Fibroblast of skin of back (primary cell): ENCODE data around the gene DSCAML1.
A peak's percentile ranks its signal among the peaks of the same experiment; 100 is the strongest.

ENCODE experiments used
- DNase-seq: peaks from one replicate; pipeline ENCODE4 v3.0.0-alpha.2; 2013

DSCAML1 gene

GRCh38 chr11:117830674-117831351 lies 33.8 kb upstream of the DSCAML1 start:
- DNase-seq = no peak

- no peak for DNase-seq
Observed at GRCh38 chr11:117830072-117830471, 33.1 kb upstream of the DSCAML1 start.

- no peak for DNase-seq
Observed at GRCh38 chr11:117829369-117829725, 32.3 kb upstream of the DSCAML1 start.

GRCh38 chr11:117828611-117829368 lies 31.8 kb upstream of the DSCAML1 start:
- DNase-seq = peak; percentile 61

GRCh38 chr11:117827521-117828511 lies 30.8 kb upstream of the DSCAML1 start:
- no peak for DNase-seq

- no peak for DNase-seq
Observed at GRCh38 chr11:117826832-117827231, 29.8 kb upstream of the DSCAML1 start.

GRCh38 chr11:117826190-117826570 lies 29.2 kb upstream of the DSCAML1 start:
- DNase-seq = no peak

GRCh38 chr11:117825538-117826189 lies 28.6 kb upstream of the DSCAML1 start:
- no peak for DNase-seq

GRCh38 chr11:117824571-117825537 lies 27.8 kb upstream of the DSCAML1 start, which contains the start of gene FXYD2:
TSS of gene FXYD2 (minus strand) at chr11:117824744. CDS start at chr11:117824678, 66 bp downstream.
- no peak for DNase-seq

GRCh38 chr11:117823946-117824420 lies 27.0 kb upstream of the DSCAML1 start:
- DNase-seq = no peak

GRCh38 chr11:117823294-117823945 lies 26.4 kb upstream of the DSCAML1 start:
- no peak for DNase-seq

GRCh38 chr11:117822074-117823033 lies 25.3 kb upstream of the DSCAML1 start:
- peak; percentile 17 for DNase-seq

- no peak for DNase-seq
Observed at GRCh38 chr11:117821431-117821830, 24.4 kb upstream of the DSCAML1 start.

- no peak for DNase-seq
Observed at GRCh38 chr11:117820516-117820915, 23.5 kb upstream of the DSCAML1 start.

- DNase-seq = no peak
Observed at GRCh38 chr11:117820071-117820470, 23.1 kb upstream of the DSCAML1 start.

GRCh38 chr11:117819096-117820040 lies 22.4 kb upstream of the DSCAML1 start:
- peak; percentile 73 for DNase-seq

GRCh38 chr11:117818041-117818873 lies 21.2 kb upstream of the DSCAML1 start:
- DNase-seq = peak; percentile 17
